Measurements from ENCODE around the gene GALK2. TPM values are rescaled to one million over a fixed set of nuclear protein-coding genes. Genes with fewer than 3 reads are reported as not detected.

The GALK2 gene
- total and polyA plus RNA-seq, 2 donors (not counting 1 experiment from before 2014, with no cell fraction given) = 11.2 to 23.1 TPM

GRCh38 chr15:49155110-49155833 is 14.8 kb upstream of the GALK2 start, which contains the start of gene COPS2:
Gene COPS2 (minus strand): TSS chr15:49155599. CDS start chr15:49155578, 21 bp downstream.
- Mint-ChIP-seq H3K27ac (peak within 1 kb of the TSS; percentile 96), H3K4me1 (peaks cover 41% of the 10 kb centered on the region), H3K4me3 (peak within 1 kb of the TSS; percentile 98), H3K27me3 (no peaks in the 10 kb centered on the region), H3K9me3 (ENCODE audit: insufficient read depth) (no peaks in the 10 kb centered on the region)
- Histone ChIP-seq H3K27ac (ENCODE audit: low read length in 2 of 2) (peak within 1 kb of the TSS; percentile 92 to 94), H3K4me3 (ENCODE audit: control extremely low read depth in 1 of 5, extremely low read depth in 1 of 5, insufficient read depth in 1 of 5, low read depth in 2 of 5, low read length in 4 of 5) (peak within 1 kb of the TSS; percentile 80 to 99 (median 90)), H3K36me3 (replicated peaks in 1 of 2; ENCODE audit: control extremely low read depth in 1 of 2, control insufficient read depth in 1 of 2, extremely low read depth in 1 of 2, insufficient read depth in 2 of 2, low read length in 1 of 2) (no peaks in the 10 kb centered on the region), H3K27me3 (replicated peaks in 1 of 4; ENCODE audit: control extremely low read depth in 1 of 4, control insufficient read depth in 3 of 4, insufficient read depth in 4 of 4, low read length in 3 of 4) (no peaks in the 10 kb centered on the region), H4K20me1 (ENCODE audit: control insufficient read depth, insufficient read depth, low read length, poor library complexity, severe bottlenecking) (peaks cover 10% of the 10 kb centered on the region), H3K9ac (ENCODE audit: low read length) (peak within 1 kb of the TSS; percentile 96), H3K79me2 (ENCODE audit: control insufficient read depth, insufficient read depth, low read length) (peaks cover 72% of the 10 kb centered on the region), H3K9me3 (ENCODE audit: control extremely low read depth in 1 of 3, control insufficient read depth in 2 of 3, insufficient read depth in 1 of 3, low read length in 2 of 3) (no peaks in the 10 kb centered on the region), H2AFZ (ENCODE audit: insufficient read depth, low read depth, low read length, poor library complexity, severe bottlenecking) (peak within 1 kb of the TSS; percentile 97), H3K4me1 (ENCODE audit: control insufficient read depth in 2 of 2, insufficient read depth in 2 of 2, low read length in 2 of 2) (peaks cover 11 to 25% of the 10 kb centered on the region in 2 donors), H3K4me2 (replicated peaks; ENCODE audit: low read depth, low read length, poor library complexity, severe bottlenecking) (peak within 1 kb of the TSS; percentile 92)
- POLR2A ChIA-PET = interaction anchor here (0.7 to 1.3 kb wide), 4 partner anchors 15 to 466 kb away, joined by 3 to 7 read pairs (median 4); partner anchors contain the start of genes DTWD1, EID1, FAM227B and GALK2
- 0% methylated on average over 44 of the region's 46 CpGs for WGBS (ENCODE audit: insufficient coverage)
- no peak for TF ChIP-seq EZH2 (IDR thresholded peaks at IDR 0.05; ENCODE audit: borderline replicate concordance, insufficient read depth, low read depth, low read length, poor library complexity, severe bottlenecking)
- TF ChIP-seq CTCF (IDR thresholded peaks at IDR 0.05) = peak; percentile 9
- ATAC-seq (ENCODE audit: low read depth) (peak; percentile 93), DNase-seq (peak; percentile 97)
- CTCF ChIA-PET = interaction anchor here (0.6 to 2.7 kb wide), 5 partner anchors 9 to 293 kb away, joined by 3 to 23 read pairs (median 9); partner anchors contain the start of gene SECISBP2L
- intact Hi-C loops (cut with micrococcal nuclease) = loop anchor here (1.0 to 5.0 kb wide), 8 partner anchors 15 to 1752 kb away; partner anchors contain the start of genes CEP152, EID1, FAM227B and GALK2
